SK-N-SH (cell line): ENCODE results near the gene MIS18A. TPM values are rescaled to one million over a fixed set of nuclear protein-coding genes. Genes with fewer than 3 reads are reported as not detected.

Experiments
- CTCF ChIA-PET: fragments of 300-600, 350-600 bp; formaldehyde crosslinking; extraction: SDS; loops from one replicate; lab custom pipeline; 2021; lab: Yijun Ruan, JAX
- POLR2A ChIA-PET: fragments of 350-600 bp; sonication (Branson Sonifier 250); formaldehyde crosslinking; extraction: SDS; loops from one replicate; lab custom pipeline; 2020; ENCODE audit warnings: antibody characterized with exemption, inconsistent platforms; lab: Yijun Ruan, JAX
- DNase-seq: peaks from one replicate; pipeline ENCODE4 v3.0.0; 2012
- H2AFZ ChIP-seq: fragments of 200-600 bp; sonication (generic); 2 replicates; pipeline ENCODE4 v1.8.1; 2016; ENCODE audit warnings: antibody characterized with exemption, mild to moderate bottlenecking, low read depth
- H3F3A ChIP-seq: fragments of 200-600 bp; sonication (generic); replicated peaks from 2 replicates; pipeline ENCODE3; 2016; ENCODE audit warnings: antibody characterized with exemption, mild to moderate bottlenecking; ENCODE audit not compliant: insufficient read depth
- H3K27ac ChIP-seq, 2 experiments: fragments of 200-500 bp in 1 of 2; fragments of 200-600 bp in 1 of 2; sonication (Bioruptor generic) in 1 of 2; sonication (generic), shearing (Covaris generic) in 1 of 2; 2 replicates each; pipeline versions ENCODE4 v1.5.1 to v1.6.1; 2014 to 2016; ENCODE audit warnings: low read depth in 2 of 2, inconsistent platforms in 1 of 2, low read length in 1 of 2, mild to moderate bottlenecking in 1 of 2, mixed read lengths in 1 of 2
- H3K27me3 ChIP-seq: fragments of 200-600 bp; sonication (generic), shearing (Covaris generic); 2 replicates; pipeline ENCODE4 v1.6.1; 2016; ENCODE audit warnings: mixed run types; ENCODE audit not compliant: insufficient read depth
- H3K36me3 ChIP-seq, 2 experiments: fragments of 200-500 bp in 1 of 2; fragments of 200-600 bp in 1 of 2; sonication (Bioruptor generic) in 1 of 2; sonication (generic) in 1 of 2; replicated peaks in 1 of 2; 2 replicates each; pipeline versions ENCODE3 to v1.5.1; 2014 to 2016; ENCODE audit warnings: low read length in 1 of 2, mild to moderate bottlenecking in 1 of 2; ENCODE audit not compliant: insufficient read depth in 2 of 2, control insufficient read depth in 1 of 2
- H3K4me1 ChIP-seq, 2 experiments: fragments of 200-500 bp in 1 of 2; fragments of 200-600 bp in 1 of 2; sonication (Bioruptor generic) in 1 of 2; sonication (generic), shearing (Covaris generic) in 1 of 2; 2 replicates each; pipeline versions ENCODE4 v1.5.1 to v1.6.1; 2014 to 2016; ENCODE audit warnings: low read depth in 1 of 2, low read length in 1 of 2, mixed run types in 1 of 2; ENCODE audit not compliant: insufficient read depth in 2 of 2, control insufficient read depth in 1 of 2
- H3K4me2 ChIP-seq: fragments of 200-600 bp; sonication (generic), shearing (Covaris generic); 2 replicates; pipeline ENCODE4 v1.6.1; 2017; ENCODE audit warnings: mixed run types
- H3K4me3 ChIP-seq, 2 experiments: fragments of 200-500 bp in 1 of 2; fragments of 200-600 bp in 1 of 2; sonication (Bioruptor generic) in 1 of 2; sonication (generic), shearing (Covaris generic) in 1 of 2; 2 replicates each; pipeline versions ENCODE4 v1.5.1 to v1.8.1; 2014 to 2016; ENCODE audit warnings: low read depth in 2 of 2, inconsistent platforms in 1 of 2, low read length in 1 of 2, mild to moderate bottlenecking in 1 of 2, mixed read lengths in 1 of 2, moderate library complexity in 1 of 2
- H3K79me2 ChIP-seq: fragments of 200-600 bp; sonication (generic); 2 replicates; pipeline ENCODE4 v1.8.1; 2017; ENCODE audit warnings: mild to moderate bottlenecking; ENCODE audit not compliant: insufficient read depth
- H3K9ac ChIP-seq: fragments of 200-600 bp; sonication (generic); 2 replicates; pipeline ENCODE4 v1.6.1; 2017; ENCODE audit warnings: mixed run types
- H3K9me2 ChIP-seq: fragments of 200-600 bp; sonication (generic); 2 replicates; pipeline ENCODE4 v1.6.1; 2017; ENCODE audit warnings: mixed run types
- H3K9me3 ChIP-seq: fragments of 200-600 bp; sonication (generic); 2 replicates; pipeline ENCODE4 v1.6.1; 2017; ENCODE audit warnings: mixed run types, mild to moderate bottlenecking, moderate library complexity
- H4K20me1 ChIP-seq: fragments of 200-600 bp; sonication (generic); 2 replicates; pipeline ENCODE4 v1.6.1; 2017; ENCODE audit warnings: mild to moderate bottlenecking, mixed run types; ENCODE audit not compliant: insufficient read depth
- CHD2 ChIP-seq: fragments of 150-350 bp; IDR thresholded peaks from 2 replicates; pipeline ENCODE4 v1.6.1; 2018; ENCODE audit warnings: low read length; ENCODE audit not compliant: partially characterized antibody
- FOSL2 ChIP-seq: IDR thresholded peaks from 2 replicates; pipeline ENCODE4 v1.4.0; 2012; ENCODE audit warnings: low read depth, mild to moderate bottlenecking, moderate library complexity, borderline replicate concordance
- GATA2 ChIP-seq: sonication (generic); formaldehyde crosslinking; IDR thresholded peaks from 2 replicates; pipeline ENCODE4 v1.5.0; 2020; ENCODE audit warnings: mild to moderate bottlenecking, missing genetic modification reagents
- IRF3 ChIP-seq: fragments of 150-350 bp; IDR thresholded peaks from 2 replicates; pipeline ENCODE4 v1.6.1; 2016; ENCODE audit warnings: mild to moderate bottlenecking, low read depth, low read length
- NRF1 ChIP-seq: IDR thresholded peaks from 2 replicates; pipeline ENCODE4 v1.6.1; 2012; ENCODE audit warnings: low read depth, mild to moderate bottlenecking, low read length
- REST ChIP-seq: IDR thresholded peaks from 2 replicates; pipeline ENCODE4 v1.6.1; 2012; ENCODE audit warnings: mild to moderate bottlenecking, low read depth, low read length, moderate library complexity
- RFX5 ChIP-seq: IDR thresholded peaks from 2 replicates; pipeline ENCODE4 v1.6.1; 2012; ENCODE audit warnings: mild to moderate bottlenecking, improper control_type of control experiment, low read length
- RXRA ChIP-seq: IDR thresholded peaks from 2 replicates; pipeline ENCODE4 v1.4.0; 2012; ENCODE audit warnings: low read depth, mild to moderate bottlenecking, borderline replicate concordance
- ZBTB33 ChIP-seq: IDR thresholded peaks from 2 replicates; pipeline ENCODE4 v1.4.0; 2012; ENCODE audit warnings: low read depth, borderline replicate concordance
- WGBS: methylation state at CpG from one replicate; pipeline ENCODE4 v1.1.6; 2017; ENCODE audit warnings: low lambda C conversion rate; 5-methylcytosine and 5-hydroxymethylcytosine counted together
- polyA plus RNA-seq, 3 experiments: library from polyadenylated mRNA; depleted of rRNA; stranded (reverse); fragments of >200 nt; gene quantifications; 2 replicates each; pipeline ENCODE4 v1.2.3, GENCODE V29; 2012

Gene MIS18A
- polyA plus RNA-seq, 1 of the 3 experiments (the other 2 are of a cell fraction) = 14.2 TPM

GRCh38 chr21:32328595-32328994, 49.7 kb upstream of the MIS18A start (continued):
- TF ChIP-seq REST = no peak
- TF ChIP-seq FOSL2 = no peak
- TF ChIP-seq, all 33 proteins: peak for 3

GRCh38 chr21:32325706-32326105, 46.9 kb upstream of the MIS18A start:
- Histone ChIP-seq H3K36me3 (peaks cover 95 to 96% of the 10 kb centered on the region in 2 experiments), H3K79me2 (peaks cover 20% of the 10 kb centered on the region; the same call in 1 of the 2 replicates), H3K4me2 (no peak overlapping the region), H3K9ac (no peak overlapping the region), H3F3A (peaks cover 29% of the 10 kb centered on the region), H3K4me1 (peaks cover 0 to 7% of the 10 kb centered on the region in 2 experiments; a peak in 1 of 4 replicates), H3K4me3 (no peak overlapping the region), H3K27ac (no peak overlapping the region), H4K20me1 (no peaks in the 10 kb centered on the region), H3K27me3 (no peaks in the 10 kb centered on the region), H3K9me3 (no peaks in the 10 kb centered on the region), H3K9me2 (no peaks in the 10 kb centered on the region), H2AFZ (no peak overlapping the region)
- ChIA-PET CTCF (interaction anchor here (1.0 to 1.1 kb wide), 2 partner anchors 10 to 11 kb away, joined by 3 read pairs; no protein-coding TSS in a partner anchor), POLR2A (no interaction called here)
- no peak for DNase-seq
- 96% methylated on average over 8 of the region's 8 CpGs for WGBS
- TF ChIP-seq NRF1 = no peak
- no peak for TF ChIP-seq IRF3
- no peak for TF ChIP-seq GATA2 (CRISPR knock-in tag)
- no peak for TF ChIP-seq CHD2
- no peak for TF ChIP-seq ZBTB33
- TF ChIP-seq RXRA = no peak
- no peak for TF ChIP-seq RFX5
- no peak for TF ChIP-seq REST
